Endothelial cell of hepatic sinusoid (primary cell): ENCODE results near the gene OVCA2.

ENCODE experiments used
- in situ Hi-C: cut with HindIII; loops from 2 replicates; pipeline ENCODE4 v1.10.0; 2017; ENCODE audit warnings: low sequenced_read_pairs

The OVCA2 gene

GRCh38 chr17:2030779-2031163, 11.1 kb upstream of the OVCA2 start:
- in situ Hi-C loops = loop anchor here (5.0 to 10.0 kb wide), 2 partner anchors 38 to 146 kb away; no protein-coding TSS in a partner anchor

GRCh38 chr17:2033153-2033552, 8.7 kb upstream of the OVCA2 start:
- in situ Hi-C loops = loop anchor here (5.0 to 10.0 kb wide), 2 partner anchors 41 to 148 kb away; no protein-coding TSS in a partner anchor

DNA sequence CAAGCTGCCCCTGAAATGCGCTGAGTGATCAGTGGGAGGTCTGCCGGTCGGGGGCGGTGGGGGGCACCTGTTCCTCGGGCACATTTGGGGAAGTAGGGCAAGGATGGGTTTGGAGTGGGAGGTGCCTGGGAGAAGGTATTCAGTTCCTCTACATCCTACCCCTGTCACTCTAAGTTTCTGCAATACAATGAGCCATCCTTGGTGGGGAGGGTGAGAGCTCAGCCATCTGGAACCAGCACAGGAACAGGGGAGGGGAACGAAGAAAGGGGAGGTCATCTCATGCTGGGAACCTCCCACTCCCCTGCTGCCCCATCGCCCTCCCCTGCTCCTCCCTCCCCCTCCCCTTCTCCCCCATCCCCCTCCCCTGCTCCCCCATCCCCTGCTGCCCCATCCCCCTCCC, 7.7 kb upstream of the OVCA2 start:
- in situ Hi-C loops = loop anchor here (5.0 to 10.0 kb wide), 2 partner anchors 42 to 149 kb away; no protein-coding TSS in a partner anchor

DNA sequence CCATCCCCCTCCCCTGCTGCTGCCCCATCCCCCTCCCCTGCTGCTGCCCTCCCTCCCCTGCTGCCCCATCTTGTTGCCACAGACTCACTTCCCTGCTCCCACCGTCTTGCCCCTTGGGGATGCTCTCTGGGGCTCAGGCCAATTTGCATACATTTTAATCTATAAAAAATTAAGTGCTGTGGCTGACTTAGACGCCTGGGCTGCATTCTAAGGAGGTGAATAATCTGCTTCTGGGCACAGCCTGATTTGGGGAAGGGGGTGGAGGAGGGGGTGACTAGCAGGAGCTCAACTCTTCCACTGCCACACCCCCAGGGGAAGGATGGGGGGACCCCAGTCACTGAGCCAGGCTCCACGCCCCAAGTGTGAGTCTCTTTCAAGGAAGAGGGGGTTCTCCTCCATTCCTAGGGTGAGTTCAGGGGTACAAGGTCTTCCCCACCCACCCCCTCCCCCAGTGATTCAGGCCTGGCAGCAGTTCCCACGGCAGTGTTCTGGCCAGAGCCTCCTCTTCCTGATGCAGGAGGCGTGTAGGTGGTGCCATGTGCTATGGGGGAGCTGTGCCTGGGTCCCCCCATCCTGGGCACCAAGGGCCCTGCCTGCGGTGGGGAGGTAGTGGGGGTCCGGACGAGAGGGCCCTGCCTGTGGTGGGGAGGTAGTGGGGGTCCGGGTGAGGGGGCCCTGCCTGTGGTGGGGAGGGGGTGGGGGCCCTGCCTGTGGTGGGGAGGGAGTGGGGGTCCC, 6.8 kb upstream of the OVCA2 start:
- in situ Hi-C loops = loop anchor here (5.0 to 10.0 kb wide), 2 partner anchors 43 to 150 kb away; no protein-coding TSS in a partner anchor

GRCh38 chr17:2035541-2036488, 6.0 kb upstream of the OVCA2 start:
- in situ Hi-C loops = loop anchor here (10.0 kb wide), 1 partner anchor 151 kb away; no protein-coding TSS in a partner anchor

- in situ Hi-C loops = loop anchor here (10.0 kb wide), 1 partner anchor 152 kb away; no protein-coding TSS in a partner anchor
Measured at GRCh38 chr17:2037155-2037554, 4.7 kb upstream of the OVCA2 start.

DNA sequence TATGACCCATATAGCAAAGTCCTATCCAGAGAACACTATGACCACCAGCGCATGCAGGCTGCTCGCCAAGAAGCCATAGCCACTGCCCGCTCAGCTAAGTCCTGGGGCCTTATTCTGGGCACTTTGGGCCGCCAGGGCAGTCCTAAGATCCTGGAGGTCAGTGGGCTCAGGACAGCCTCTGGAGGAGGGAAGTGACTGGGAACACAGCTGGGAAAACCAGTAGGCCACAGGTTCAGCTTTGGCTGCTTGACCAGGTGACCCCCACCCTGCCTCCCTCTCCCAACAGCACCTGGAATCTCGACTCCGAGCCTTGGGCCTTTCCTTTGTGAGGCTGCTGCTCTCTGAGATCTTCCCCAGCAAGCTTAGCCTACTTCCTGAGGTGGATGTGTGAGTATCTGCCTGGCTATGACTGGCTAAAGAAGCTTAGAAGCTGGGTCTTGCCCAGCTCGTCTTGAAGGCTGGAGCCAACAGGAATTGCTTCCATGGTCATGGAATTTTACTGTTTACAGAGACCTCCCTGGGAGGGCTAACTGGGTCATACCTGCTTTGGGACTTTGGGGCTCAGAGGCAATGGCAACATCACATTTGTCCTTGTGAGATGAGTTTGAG, 1.5 kb upstream of the OVCA2 start:
- in situ Hi-C loops = loop anchor here (5.0 kb wide), 1 partner anchor 123 kb away; no protein-coding TSS in a partner anchor

DNA sequence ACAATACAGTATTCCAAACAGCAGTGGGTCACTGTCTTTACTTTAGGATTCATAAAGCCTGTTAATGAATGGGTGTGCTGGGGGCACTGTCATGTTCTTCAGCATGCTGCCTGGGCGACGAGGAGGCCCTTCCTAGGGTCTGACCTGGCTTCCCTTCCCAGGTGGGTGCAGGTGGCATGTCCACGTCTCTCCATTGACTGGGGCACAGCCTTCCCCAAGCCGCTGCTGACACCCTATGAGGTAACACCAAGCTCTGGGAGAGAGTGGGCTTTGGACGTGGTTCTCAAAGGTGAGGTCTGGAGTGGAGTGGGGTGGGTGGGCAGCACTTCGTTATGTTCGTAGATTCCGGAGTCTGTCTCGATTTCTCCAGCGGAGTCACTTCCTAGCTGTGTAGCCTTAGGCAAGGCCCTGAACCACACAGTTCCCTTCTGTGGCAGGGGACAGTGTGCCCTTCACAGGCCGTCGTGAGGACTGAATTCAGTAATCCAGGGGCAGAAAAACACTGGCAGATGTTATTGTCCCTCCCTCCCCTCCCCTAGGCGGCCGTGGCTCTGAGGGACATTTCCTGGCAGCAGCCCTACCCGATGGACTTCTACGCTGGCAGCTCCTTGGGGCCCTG, 771 bp upstream of the OVCA2 start:
- in situ Hi-C loops = loop anchor here (5.0 kb wide), 1 partner anchor 124 kb away; no protein-coding TSS in a partner anchor

DNA sequence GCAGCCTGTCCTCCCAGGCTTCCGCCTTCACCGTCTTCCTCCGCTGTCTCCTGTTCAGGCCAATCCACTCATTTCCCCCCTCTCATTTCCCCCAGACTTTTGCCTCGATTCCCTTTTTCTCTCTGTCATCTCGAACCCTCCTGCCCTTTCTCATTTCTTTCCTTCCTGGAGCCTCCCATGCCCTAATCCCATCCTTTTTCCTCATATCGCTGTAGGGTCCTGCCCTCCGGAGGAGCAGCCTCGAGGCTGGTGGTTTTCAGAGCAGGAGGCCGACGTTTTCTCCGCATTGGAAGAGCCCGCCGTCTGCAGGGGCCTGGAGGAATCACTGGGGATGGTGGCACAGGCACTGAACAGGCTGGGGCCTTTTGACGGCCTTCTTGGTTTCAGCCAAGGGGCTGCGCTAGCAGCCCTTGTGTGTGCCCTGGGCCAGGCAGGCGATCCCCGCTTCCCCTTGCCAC, 597 bp downstream of the OVCA2 start:
- in situ Hi-C loops = loop anchor here (5.0 kb wide), 1 partner anchor 125 kb away; no protein-coding TSS in a partner anchor

DNA sequence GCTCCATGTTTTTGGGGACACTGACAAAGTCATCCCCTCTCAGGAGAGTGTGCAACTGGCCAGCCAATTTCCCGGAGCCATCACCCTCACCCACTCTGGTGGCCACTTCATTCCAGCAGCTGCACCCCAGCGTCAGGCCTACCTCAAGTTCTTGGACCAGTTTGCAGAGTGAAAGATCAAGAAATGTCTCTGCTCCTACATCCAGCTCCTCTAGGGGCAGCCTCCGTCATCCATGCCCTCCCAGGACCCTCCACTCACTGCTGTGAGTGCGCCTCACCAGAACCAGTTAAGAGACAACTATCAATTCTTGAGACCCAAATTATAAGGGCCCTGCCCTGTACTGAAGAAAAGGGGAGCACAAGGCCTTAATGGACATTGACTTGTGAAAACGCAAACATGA, 1.1 kb downstream of the OVCA2 start:
- in situ Hi-C loops = loop anchor here (5.0 kb wide), 1 partner anchor 126 kb away; no protein-coding TSS in a partner anchor

GRCh38 chr17:2043785-2044184, 2.0 kb downstream of the OVCA2 start:
- in situ Hi-C loops = loop anchor here (5.0 kb wide), 1 partner anchor 126 kb away; no protein-coding TSS in a partner anchor

GRCh38 chr17:2044263-2044894, 2.6 kb downstream of the OVCA2 start:
- in situ Hi-C loops = loop anchor here (5.0 kb wide), 1 partner anchor 127 kb away; no protein-coding TSS in a partner anchor

DNA sequence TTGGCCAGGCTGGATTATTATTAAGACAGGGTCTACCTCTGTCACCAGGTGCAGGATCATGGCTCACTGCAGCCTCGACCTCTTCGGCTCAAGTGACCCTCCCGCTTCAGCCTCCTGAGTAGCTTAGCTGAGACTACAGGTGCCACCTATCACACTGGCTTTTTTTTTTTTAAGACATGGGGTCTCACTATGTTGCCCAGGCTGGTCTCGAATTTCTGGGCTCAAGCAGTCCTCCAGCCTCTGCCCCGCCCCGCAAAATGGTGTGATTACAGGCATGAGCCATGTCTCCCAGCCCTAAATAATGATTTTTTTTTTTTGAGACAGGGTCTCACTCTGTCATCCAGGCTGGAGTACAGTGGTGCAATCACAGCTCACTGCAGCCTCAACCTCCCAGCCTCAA, 5.8 kb downstream of the OVCA2 start:
- in situ Hi-C loops = no loop called here

DNA sequence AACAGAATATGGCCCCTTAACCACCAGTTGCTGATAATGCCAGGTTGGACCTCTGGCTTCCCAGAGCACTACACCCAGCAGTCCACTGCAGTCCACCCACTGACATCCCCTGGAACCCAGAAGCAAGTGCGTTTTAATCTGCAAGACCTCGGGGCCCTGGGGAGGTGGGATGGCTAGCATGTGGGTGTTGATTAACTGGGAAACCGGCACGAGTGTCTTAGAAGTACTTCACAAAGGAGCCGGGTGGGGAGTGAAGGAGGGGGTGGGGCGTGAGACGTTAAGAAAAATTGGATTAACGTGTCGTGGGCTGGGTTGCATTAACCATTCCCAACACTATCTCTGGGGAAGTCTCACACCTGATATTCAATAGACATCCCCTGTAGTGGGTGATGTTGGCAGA, 7.0 kb downstream of the OVCA2 start:
- in situ Hi-C loops = no loop called here

- in situ Hi-C loops = no loop called here
Measured at GRCh38 chr17:2049333-2050299, 7.8 kb downstream of the OVCA2 start.

DNA sequence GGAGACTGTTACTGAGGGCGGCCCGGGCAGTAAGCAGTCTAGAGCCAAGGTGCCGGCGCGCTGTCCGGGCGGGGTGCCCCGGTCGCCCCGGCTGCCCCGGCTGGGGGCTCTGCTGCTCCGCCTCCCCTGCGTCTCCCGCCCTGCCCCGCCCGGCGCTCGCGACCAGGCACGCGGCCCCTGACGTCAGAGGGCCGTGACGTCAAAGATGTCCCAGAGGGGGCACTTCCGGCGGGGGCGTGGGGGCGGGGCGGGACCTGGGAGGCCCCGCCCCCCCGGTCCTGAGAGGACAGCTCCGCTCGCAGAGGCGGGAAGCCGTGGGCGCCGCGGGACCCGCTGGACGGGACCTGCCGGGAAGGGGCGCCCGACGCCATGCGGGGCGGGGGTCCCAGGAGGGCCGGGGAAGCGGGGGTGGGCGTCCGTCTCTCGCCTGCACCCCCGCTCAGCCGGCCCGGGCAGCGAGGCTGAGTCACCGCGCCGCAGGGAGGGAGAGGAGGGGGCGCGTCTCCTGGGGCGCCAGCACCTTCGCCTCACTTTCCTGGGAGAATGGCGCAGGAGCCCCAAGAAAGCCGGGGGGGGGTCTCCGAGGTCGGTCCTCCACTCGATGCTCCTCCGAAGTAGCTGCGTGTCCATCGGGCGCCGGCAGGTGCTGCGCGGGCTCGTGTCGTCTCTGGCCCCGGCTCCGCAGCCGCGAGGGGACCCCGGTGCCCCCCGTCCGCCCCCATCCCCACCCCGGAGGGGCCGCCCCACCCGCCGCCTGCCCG, 8.7 kb downstream of the OVCA2 start:
- in situ Hi-C loops = no loop called here

GRCh38 chr17:2051061-2051932, 9.5 kb downstream of the OVCA2 start:
- in situ Hi-C loops = no loop called here
